HG03354 (cell line): ENCODE data around the gene ALOX15B.
"Not testable (repeated sequence)": the region's sequence is repeated elsewhere in the genome, so short reads cannot be mapped to it uniquely, and the experiment has no call there.

Source experiments
- ATAC-seq: cut with Tn5 transposase; IDR thresholded peaks from one replicate; pipeline ENCODE4 v1.9.1; 2021; ENCODE audit warnings: mild to moderate bottlenecking; ENCODE audit not compliant: unreplicated experiment, poor library complexity, severe bottlenecking

The ALOX15B gene

GRCh38 chr17:8075574-8076342, 36.9 kb downstream of the ALOX15B start:
- ATAC-seq: no peak

GRCh38 chr17:8076502-8077266, 37.8 kb downstream of the ALOX15B start:
- no peak for ATAC-seq

GRCh38 chr17:8077939-8078338, 39.1 kb downstream of the ALOX15B start:
- not testable (repeated sequence) for ATAC-seq

GRCh38 chr17:8079291-8080207, 40.7 kb downstream of the ALOX15B start:
- ATAC-seq: peak; percentile 66

- ATAC-seq: no peak
Measured at GRCh38 chr17:8080208-8080798, 41.4 kb downstream of the ALOX15B start.

- ATAC-seq: no peak
Measured at GRCh38 chr17:8080799-8081219, 42.0 kb downstream of the ALOX15B start.

GRCh38 chr17:8081876-8082275, 43.0 kb downstream of the ALOX15B start:
- ATAC-seq: no peak

GRCh38 chr17:8082292-8082691, 43.4 kb downstream of the ALOX15B start:
- no peak for ATAC-seq

GRCh38 chr17:8084250-8084649, 45.4 kb downstream of the ALOX15B start:
- no peak for ATAC-seq

- ATAC-seq: no peak
Measured at GRCh38 chr17:8087075-8087951, 48.5 kb downstream of the ALOX15B start, which contains the start of gene ALOX12B. TSS of gene ALOX12B (minus strand) at chr17:8087716. CDS start at chr17:8087442, 274 bp downstream.

GRCh38 chr17:8087952-8088230, 49.0 kb downstream of the ALOX15B start:
- no peak for ATAC-seq

GRCh38 chr17:8089728-8090127, 50.9 kb downstream of the ALOX15B start:
- no peak for ATAC-seq

- ATAC-seq: peak; percentile 79
Measured at GRCh38 chr17:8091033-8091687, 52.3 kb downstream of the ALOX15B start.

GRCh38 chr17:8095361-8095760, 56.5 kb downstream of the ALOX15B start:
- ATAC-seq: no peak

GRCh38 chr17:8096541-8096940, 57.7 kb downstream of the ALOX15B start:
- ATAC-seq: no peak
